PFSK-1 (cell line): ENCODE measurements around the gene TMC1.

Experiments used
- FOXP2 ChIP-seq: optimal IDR thresholded peaks from 2 replicates; pipeline ENCODE3; 2011; ENCODE audit warnings: borderline replicate concordance, control low read depth, inconsistent platforms; ENCODE audit not compliant: insufficient read depth; ENCODE audit errors: extremely low read length, extremely low read depth
- POLR2AphosphoS5 ChIP-seq: IDR thresholded peaks from 2 replicates; pipeline ENCODE4 v1.6.1; 2012; ENCODE audit warnings: low read depth, mild to moderate bottlenecking, control low read depth, low read length, moderate library complexity

DNA sequence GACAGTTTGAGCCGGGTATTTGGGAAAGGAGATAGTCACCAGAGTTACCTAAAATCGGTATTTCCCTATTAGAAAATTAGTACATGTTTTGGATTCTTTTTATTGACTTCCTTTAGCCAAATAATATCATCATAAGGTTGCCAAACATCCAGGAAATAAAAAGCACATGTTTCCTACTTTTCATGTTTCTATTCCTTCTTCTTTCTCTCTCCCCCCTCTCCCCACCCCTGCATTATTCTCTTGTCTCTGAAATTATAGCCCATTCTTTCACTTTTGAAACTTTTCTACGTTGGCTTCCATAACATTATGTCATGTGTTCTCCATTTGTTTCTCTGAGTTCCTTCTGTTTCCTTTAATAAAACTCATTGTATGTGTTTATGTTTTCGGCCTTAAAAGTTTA, 269.6 kb downstream of the TMC1 start:
- no peak for TF ChIP-seq FOXP2
- TF ChIP-seq POLR2AphosphoS5: no peak
